C4-2B (cell line): ENCODE results near the gene INTS15.
"Not testable (repeated sequence)": the region's sequence is repeated elsewhere in the genome, so short reads cannot be mapped to it uniquely, and the experiment has no call there.

Experiments used
- ZFX ChIP-seq: fragments of 450-650 bp; IDR thresholded peaks from 2 replicates; pipeline ENCODE4 v1.6.1; 2017
- TF ChIP-seq, protein P1 (sequence below): fragments of 450-650 bp; conservative IDR thresholded peaks from 2 replicates; pipeline ENCODE4 v1.5.1; 2017; ENCODE audit warnings: mild to moderate bottlenecking

DNA sequence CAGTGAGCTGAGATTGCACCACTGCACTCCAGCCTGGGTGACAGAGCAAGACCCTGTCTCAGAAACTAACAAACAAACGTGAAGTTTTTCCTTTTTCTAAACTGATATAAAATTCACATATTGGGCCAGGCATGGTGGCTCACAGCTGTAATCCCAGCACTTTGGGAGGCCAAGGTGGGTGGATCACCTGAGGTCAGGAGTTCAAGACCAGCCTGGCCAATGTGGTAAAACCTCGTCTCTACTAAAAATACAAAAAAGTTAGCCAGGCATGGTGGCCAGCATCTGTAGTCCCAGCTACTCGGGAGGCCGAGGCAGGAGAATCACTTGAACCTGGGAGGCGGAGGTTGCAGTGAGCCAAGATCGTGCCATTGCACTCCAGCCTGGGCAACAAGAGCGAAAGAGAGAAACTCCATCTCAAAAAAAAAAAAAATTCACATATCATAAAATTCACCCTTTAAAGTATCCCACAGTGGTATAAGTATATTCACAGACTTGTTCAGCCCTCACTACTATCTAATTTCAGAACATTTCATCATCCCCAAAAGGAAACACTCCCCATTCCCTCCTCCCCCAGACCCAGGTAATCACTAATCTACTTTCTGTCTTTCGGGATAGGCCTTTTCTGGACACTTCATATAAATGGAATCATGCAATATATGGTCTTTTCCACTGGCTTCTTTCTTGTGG is 3.9 kb upstream of the INTS15 start:
- TF ChIP-seq, protein P1, sequence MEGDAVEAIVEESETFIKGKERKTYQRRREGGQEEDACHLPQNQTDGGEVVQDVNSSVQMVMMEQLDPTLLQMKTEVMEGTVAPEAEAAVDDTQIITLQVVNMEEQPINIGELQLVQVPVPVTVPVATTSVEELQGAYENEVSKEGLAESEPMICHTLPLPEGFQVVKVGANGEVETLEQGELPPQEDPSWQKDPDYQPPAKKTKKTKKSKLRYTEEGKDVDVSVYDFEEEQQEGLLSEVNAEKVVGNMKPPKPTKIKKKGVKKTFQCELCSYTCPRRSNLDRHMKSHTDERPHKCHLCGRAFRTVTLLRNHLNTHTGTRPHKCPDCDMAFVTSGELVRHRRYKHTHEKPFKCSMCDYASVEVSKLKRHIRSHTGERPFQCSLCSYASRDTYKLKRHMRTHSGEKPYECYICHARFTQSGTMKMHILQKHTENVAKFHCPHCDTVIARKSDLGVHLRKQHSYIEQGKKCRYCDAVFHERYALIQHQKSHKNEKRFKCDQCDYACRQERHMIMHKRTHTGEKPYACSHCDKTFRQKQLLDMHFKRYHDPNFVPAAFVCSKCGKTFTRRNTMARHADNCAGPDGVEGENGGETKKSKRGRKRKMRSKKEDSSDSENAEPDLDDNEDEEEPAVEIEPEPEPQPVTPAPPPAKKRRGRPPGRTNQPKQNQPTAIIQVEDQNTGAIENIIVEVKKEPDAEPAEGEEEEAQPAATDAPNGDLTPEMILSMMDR: not testable (repeated sequence)
- TF ChIP-seq ZFX: not testable (repeated sequence)
